SJSA1 (cell line): Measurements from ENCODE around the gene PRKCH. TPM values are rescaled to one million over a fixed set of nuclear protein-coding genes. Genes with fewer than 3 reads are reported as not detected.

ENCODE experiments used
- DNase-seq, 2 experiments: peaks; one replicate each; pipeline ENCODE4 v3.0.0-alpha.2; 2015 to 2020; ENCODE audit warnings: low spot score in 2 of 2, low read depth in 1 of 2
- H3K27ac ChIP-seq: fragments of 250-450 bp; sonication (Bioruptor Pico); 2 replicates; pipeline ENCODE4 v1.5.1; 2020; ENCODE audit warnings: mild to moderate bottlenecking, moderate library complexity
- H3K27me3 ChIP-seq: fragments of 250-450 bp; sonication (Bioruptor Pico); replicated peaks from 2 replicates; pipeline ENCODE4 v1.5.1; 2020; ENCODE audit warnings: mild to moderate bottlenecking, moderate library complexity
- H3K36me3 ChIP-seq: fragments of 250-450 bp; sonication (Bioruptor Pico); 2 replicates; pipeline ENCODE4 v1.5.1; 2020; ENCODE audit warnings: mild to moderate bottlenecking
- H3K4me1 ChIP-seq: fragments of 250-450 bp; sonication (Bioruptor Pico); replicated peaks from 2 replicates; pipeline ENCODE4 v1.6.1; 2021; ENCODE audit warnings: mild to moderate bottlenecking
- H3K4me3 ChIP-seq: fragments of 250-450 bp; sonication (Bioruptor Pico); 2 replicates; pipeline ENCODE4 v1.5.1; 2020; ENCODE audit warnings: mild to moderate bottlenecking
- H3K9me3 ChIP-seq: fragments of 250-450 bp; sonication (Bioruptor Pico); replicated peaks from 2 replicates; pipeline ENCODE4 v1.5.1; 2020; ENCODE audit warnings: mild to moderate bottlenecking
- total RNA-seq: library from RNA; depleted of rRNA; stranded (reverse); fragments of >200 nt; shearing (Covaris generic); gene quantifications from 2 replicates; pipeline ENCODE4 v1.2.3, GENCODE V29; 2014

Gene PRKCH
- total RNA-seq, 1 experiment from 2014 or later: 5.7 TPM

- Histone ChIP-seq H3K9me3 (no peaks in the 10 kb centered on the region), H3K36me3 (no peaks in the 10 kb centered on the region), H3K4me1 (no peaks in the 10 kb centered on the region; the same call in 1 of the 2 replicates), H3K27me3 (no peaks in the 10 kb centered on the region), H3K27ac (no peak overlapping the region), H3K4me3 (no peak overlapping the region)
- DNase-seq: no peak
Measured at GRCh38 chr14:61346793-61347192, 25.4 kb downstream of the PRKCH start.

DNA sequence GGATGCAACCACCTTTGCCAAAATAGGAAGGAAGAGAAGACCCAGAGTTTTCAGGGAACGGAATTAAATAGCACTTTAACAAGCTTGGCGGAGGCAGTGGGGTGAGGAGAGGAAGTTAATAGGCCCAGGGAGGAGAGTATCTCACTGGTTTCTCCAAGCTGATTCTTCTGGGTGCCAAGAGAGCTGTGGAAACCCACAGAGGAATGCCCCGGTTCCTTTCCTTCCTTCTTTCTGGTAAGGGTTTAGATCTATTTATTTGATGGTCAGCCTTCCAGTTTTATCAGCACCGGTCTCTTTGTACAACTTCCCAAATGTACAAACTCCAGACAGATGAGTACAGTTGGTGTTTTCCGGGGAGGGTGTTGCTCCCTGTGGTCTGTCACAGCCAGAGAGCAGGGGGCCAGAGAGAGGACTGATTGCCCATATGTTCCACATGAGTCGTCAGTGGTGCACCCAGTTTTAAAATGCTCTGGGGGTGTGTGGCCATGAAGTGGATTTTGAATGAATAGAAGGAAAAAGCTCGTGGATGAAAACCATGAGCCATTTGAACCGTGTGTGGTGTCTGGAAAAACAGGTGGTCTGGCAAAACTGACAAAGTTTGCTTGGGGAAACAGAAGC is 26.6 kb downstream of the PRKCH start:
- H3K4me3 ChIP-seq: no peak overlapping the region
- no peaks in the 10 kb centered on the region for H3K27me3 ChIP-seq
- no peak for DNase-seq
- H3K36me3 ChIP-seq: no peaks in the 10 kb centered on the region
- H3K4me1 ChIP-seq: no peaks in the 10 kb centered on the region; the same call in 1 of the 2 replicates
- no peak overlapping the region for H3K27ac ChIP-seq
- H3K9me3 ChIP-seq: no peaks in the 10 kb centered on the region

DNA sequence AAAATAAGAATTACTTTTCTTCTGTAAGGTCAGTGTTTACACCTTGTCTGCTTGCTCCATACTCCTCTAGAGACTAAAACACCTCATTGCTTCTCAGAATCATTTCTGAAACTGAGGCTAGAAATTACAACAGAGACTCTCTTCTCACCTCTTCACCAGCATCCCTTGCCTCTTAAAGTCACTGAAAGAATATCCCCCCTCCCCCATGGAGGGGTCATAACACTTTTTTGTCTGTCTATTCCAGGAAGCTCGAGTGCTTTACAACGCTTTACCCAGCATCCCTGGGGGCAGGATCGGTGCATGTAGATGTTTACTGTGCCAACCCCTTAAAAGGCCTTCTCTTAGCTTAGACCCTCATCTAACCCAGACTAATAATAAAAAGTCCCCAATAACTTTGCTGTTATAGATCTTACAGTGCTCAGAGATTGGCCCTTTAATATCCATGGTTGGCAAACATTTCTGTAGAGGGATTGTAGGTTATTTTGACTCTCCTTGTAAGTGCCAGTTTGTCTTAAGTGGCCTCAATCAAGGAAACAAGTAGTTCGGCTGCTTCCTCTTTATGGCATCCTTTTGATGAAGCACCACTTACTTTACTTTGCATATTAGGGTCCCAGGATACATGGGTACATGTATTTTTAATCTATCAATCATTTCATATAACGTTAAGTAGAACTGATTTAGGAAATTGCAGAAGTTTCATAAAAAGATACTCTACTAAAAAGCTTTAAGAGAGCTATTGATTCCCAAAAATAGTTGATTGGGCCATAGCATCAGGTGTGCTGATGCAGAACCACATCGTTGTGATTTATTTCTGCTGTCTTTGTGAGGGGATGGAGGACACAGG is 29.3 kb downstream of the PRKCH start:
- Histone ChIP-seq H3K27me3 (no peaks in the 10 kb centered on the region), H3K4me3 (no peak overlapping the region), H3K4me1 (peaks cover 7% of the 10 kb centered on the region), H3K36me3 (no peaks in the 10 kb centered on the region), H3K27ac (no peak overlapping the region), H3K9me3 (no peaks in the 10 kb centered on the region)
- DNase-seq: no peak

- Histone ChIP-seq H3K9me3 (no peaks in the 10 kb centered on the region), H3K27ac (no peak overlapping the region), H3K27me3 (no peaks in the 10 kb centered on the region), H3K36me3 (no peaks in the 10 kb centered on the region), H3K4me1 (peaks cover 15% of the 10 kb centered on the region), H3K4me3 (no peak overlapping the region)
- no peak for DNase-seq
Measured at GRCh38 chr14:61351477-61351876, 30.1 kb downstream of the PRKCH start.

GRCh38 chr14:61355892-61356325 is 34.5 kb downstream of the PRKCH start:
- Histone ChIP-seq H3K4me3 (no peak overlapping the region), H3K9me3 (no peaks in the 10 kb centered on the region), H3K27ac (peak overlapping the region; percentile 65), H3K36me3 (no peaks in the 10 kb centered on the region), H3K4me1 (peaks cover 28% of the 10 kb centered on the region), H3K27me3 (no peaks in the 10 kb centered on the region)
- DNase-seq: peak; percentile 77 to 87

DNA sequence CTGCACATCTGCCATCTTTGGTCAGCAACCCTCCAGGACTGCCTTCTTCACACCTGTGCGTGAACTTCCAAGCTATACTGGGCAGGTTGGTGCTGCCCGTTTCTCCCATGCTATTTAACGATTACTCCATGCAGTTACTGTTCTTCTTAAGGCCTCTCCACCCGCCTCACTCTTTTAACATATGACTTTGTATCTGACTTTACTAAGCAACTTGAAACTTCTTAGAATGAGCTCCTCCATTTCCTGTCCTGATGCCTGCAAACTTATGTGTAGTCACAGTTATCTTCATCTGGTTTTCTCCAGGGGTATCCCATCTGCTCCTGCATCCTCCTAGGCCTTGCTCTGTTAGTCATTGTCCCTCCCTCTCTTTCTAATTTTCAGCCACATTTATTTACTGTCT is 35.7 kb downstream of the PRKCH start:
- Histone ChIP-seq H3K4me1 (peaks cover 40% of the 10 kb centered on the region), H3K36me3 (no peaks in the 10 kb centered on the region), H3K27me3 (no peaks in the 10 kb centered on the region), H3K27ac (no peak overlapping the region), H3K4me3 (no peak overlapping the region), H3K9me3 (no peaks in the 10 kb centered on the region)
- DNase-seq: no peak

GRCh38 chr14:61358554-61359226 is 37.3 kb downstream of the PRKCH start:
- no peaks in the 10 kb centered on the region for H3K27me3 ChIP-seq
- H3K27ac ChIP-seq: no peak overlapping the region
- H3K9me3 ChIP-seq: no peaks in the 10 kb centered on the region
- H3K36me3 ChIP-seq: no peaks in the 10 kb centered on the region
- DNase-seq: no peak
- H3K4me1 ChIP-seq: peaks cover 49% of the 10 kb centered on the region
- no peak overlapping the region for H3K4me3 ChIP-seq

DNA sequence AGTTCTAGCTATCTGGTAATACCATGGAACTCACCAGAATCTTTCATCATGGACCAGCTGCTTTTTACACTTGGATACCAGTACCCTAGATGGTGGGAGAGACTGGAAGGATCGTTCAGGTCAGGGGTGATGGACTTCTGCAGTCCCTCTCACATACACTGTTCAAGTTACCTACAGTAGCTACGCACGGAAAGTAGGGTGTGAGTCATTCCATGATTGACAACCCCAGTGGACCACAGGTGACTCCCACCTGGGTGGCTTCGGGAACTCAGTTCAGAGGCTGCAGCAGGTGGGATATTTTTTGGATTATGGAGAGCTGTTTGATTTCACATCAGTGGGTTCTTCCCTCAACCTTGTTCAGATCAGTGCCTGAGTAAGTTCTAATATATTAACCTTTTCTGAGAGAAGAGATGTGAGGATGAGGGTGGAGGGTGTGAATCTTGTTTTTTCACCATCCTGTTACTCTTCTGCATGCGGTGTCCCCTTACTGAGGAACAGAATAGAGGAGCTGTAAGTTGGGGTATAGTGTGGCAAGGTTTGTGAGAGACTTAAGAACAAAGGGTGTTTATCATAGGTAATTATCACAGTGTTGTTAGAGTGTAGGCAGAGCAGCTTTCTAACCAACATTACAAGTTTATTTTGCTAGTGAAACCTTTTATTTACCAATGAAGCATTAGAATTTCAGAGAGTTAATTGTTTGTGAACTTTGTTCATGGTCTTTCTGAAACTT is 39.6 kb downstream of the PRKCH start:
- H3K4me3 ChIP-seq: no peak overlapping the region
- H3K27ac ChIP-seq: no peak overlapping the region
- H3K27me3 ChIP-seq: no peaks in the 10 kb centered on the region
- H3K4me1 ChIP-seq: peaks cover 46% of the 10 kb centered on the region
- DNase-seq: no peak
- H3K9me3 ChIP-seq: no peaks in the 10 kb centered on the region
- no peaks in the 10 kb centered on the region for H3K36me3 ChIP-seq

DNA sequence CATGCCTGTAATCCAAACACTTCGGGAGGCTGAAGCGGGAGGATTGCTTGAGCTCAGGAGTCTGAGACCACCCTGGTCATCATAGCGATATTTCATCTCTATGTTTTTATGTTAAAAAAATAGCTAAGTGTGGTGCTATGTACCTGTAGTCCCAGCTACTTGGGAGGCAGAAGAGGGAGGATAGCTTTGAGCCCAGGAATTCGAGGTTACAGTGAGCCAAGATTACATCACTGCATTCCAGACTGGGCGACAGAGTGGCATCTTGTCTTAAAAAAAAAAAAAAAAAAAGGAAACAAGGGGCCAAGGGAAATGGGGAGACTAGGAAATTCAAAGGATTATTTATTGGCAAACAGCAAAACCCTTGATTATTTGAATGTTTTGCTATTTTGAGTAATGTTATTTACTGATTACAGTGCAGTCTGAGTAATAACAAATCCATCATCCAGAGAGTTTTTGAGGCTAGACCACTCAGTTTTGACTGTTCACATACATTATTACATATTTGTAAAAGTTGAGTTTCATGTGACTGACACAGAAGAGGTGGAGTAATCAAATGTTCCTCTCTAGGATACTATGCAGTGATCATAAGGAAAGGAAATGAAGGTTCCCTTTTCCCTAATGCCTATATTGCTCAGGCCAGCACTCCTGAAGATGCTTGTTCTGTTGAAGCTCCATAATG is 40.8 kb downstream of the PRKCH start:
- Histone ChIP-seq H3K4me1 (peaks cover 41% of the 10 kb centered on the region), H3K36me3 (no peaks in the 10 kb centered on the region), H3K4me3 (no peak overlapping the region), H3K27me3 (no peaks in the 10 kb centered on the region), H3K27ac (no peak overlapping the region), H3K9me3 (no peaks in the 10 kb centered on the region)
- DNase-seq: peak in 1 of 2 experiments; percentile 29

DNA sequence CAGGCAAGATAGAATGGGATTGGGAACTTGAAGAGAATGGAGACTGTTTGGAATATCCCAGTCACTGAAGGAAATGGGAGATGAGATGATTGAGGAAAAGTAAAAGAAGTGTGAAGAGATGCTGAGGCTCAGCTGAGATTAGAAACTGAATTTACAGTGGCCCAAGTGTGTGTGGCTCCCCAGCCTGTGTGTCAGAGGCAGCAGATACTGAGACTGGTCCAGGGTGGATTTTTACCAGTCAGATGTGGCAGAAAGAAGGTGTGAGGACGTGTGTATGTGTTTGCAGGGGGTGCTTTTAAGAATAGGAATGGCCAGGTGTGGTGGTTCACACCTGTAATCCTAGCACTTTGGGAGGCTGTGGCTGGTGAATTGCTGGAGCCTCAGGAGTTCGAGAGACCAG is 42.9 kb downstream of the PRKCH start:
- Histone ChIP-seq H3K4me3 (no peak overlapping the region), H3K27me3 (no peaks in the 10 kb centered on the region), H3K36me3 (no peaks in the 10 kb centered on the region), H3K4me1 (peaks cover 38% of the 10 kb centered on the region), H3K27ac (no peak overlapping the region), H3K9me3 (no peaks in the 10 kb centered on the region)
- no peak for DNase-seq

DNA sequence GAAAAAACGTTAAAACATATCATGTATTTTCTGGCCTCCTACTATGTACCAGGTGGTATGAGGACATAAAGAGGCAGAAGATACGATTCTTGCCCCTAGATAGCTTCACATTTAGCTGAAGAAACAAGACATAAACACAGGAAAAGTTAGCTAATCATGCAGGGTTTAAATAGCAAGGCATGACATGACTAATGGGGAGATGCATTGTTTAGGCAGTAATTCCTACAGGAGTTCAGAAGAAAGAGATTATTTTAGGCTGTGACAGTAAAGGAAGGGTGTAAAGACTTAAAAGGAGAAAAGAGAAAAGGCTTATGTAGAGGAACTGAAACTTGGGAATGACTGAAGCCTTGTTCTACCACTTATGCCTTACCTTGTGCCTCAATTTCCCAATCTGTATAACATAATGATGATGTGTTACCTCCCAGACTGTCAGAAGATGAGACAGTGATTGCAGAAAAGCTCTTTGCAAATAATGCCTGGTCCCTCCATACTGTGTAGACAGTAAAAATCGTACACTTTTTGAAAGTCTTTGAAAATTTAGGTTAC is 44.4 kb downstream of the PRKCH start:
- no peaks in the 10 kb centered on the region for H3K36me3 ChIP-seq
- H3K4me3 ChIP-seq: no peak overlapping the region
- no peaks in the 10 kb centered on the region for H3K9me3 ChIP-seq
- DNase-seq: peak in 1 of 2 experiments; percentile 23
- no peak overlapping the region for H3K27ac ChIP-seq
- H3K4me1 ChIP-seq: peaks cover 35% of the 10 kb centered on the region
- no peaks in the 10 kb centered on the region for H3K27me3 ChIP-seq

- H3K27me3 ChIP-seq: no peaks in the 10 kb centered on the region
- H3K36me3 ChIP-seq: no peaks in the 10 kb centered on the region
- peaks cover 12% of the 10 kb centered on the region for H3K4me1 ChIP-seq
- H3K4me3 ChIP-seq: no peak overlapping the region
- no peaks in the 10 kb centered on the region for H3K9me3 ChIP-seq
- no peak for DNase-seq
- H3K27ac ChIP-seq: no peak overlapping the region
Measured at GRCh38 chr14:61368114-61368710, 46.8 kb downstream of the PRKCH start.
